Activated naive CD4-positive, alpha-beta T cell treated with anti-CD3 and anti-CD28 coated beads, Interleukin-2, amount 50 U/mL, for 72 hours (primary cell): ENCODE measurements around the gene ZDHHC9. TPM values are rescaled to one million over a fixed set of nuclear protein-coding genes. Genes with fewer than 3 reads are reported as not detected.

ENCODE experiments used
- ATAC-seq, 2 donors: fragments of 150-1000 bp; cut with Tn5 transposase; 2 replicates each; pipeline ENCODE4 v1.10.0; 2021; ENCODE audit warnings: mild to moderate bottlenecking in 2 of 2, moderate library complexity in 2 of 2
- DNase-seq, 2 donors: peaks; one replicate each; pipeline ENCODE4 v3.0.0; 2021 to 2022; ENCODE audit warnings: low spot score in 2 of 2
- H3K27ac Mint-ChIP-seq, 2 donors: one replicate each; pipeline ENCODE4 v1.8.0; 2022; ENCODE audit warnings: mild to moderate bottlenecking in 2 of 2, mixed read lengths in 2 of 2
- H3K36me3 Mint-ChIP-seq, 2 donors: one replicate each; pipeline ENCODE4 v1.8.0; 2022; ENCODE audit warnings: mixed read lengths in 2 of 2
- H3K9me3 Mint-ChIP-seq, 2 donors: one replicate each; pipeline ENCODE4 v1.8.0; 2022; ENCODE audit warnings: mixed read lengths in 2 of 2
- total RNA-seq, 2 donors: library from RNA; stranded (reverse); gene quantifications; one replicate each; pipeline ENCODE4 v1.2.3, GENCODE V29; 2022

The ZDHHC9 gene
- total RNA-seq, 2 donors from 2014 or later = 5.8 to 18.5 TPM

- ATAC-seq = peak; percentile 26 to 45
- Mint-ChIP-seq H3K9me3 (no peaks in the 10 kb centered on the region), H3K36me3 (no peaks in the 10 kb centered on the region), H3K27ac (peak overlapping the region; percentile 60 to 63)
- no peak for DNase-seq
Measured at GRCh38 chrX:129760155-129760554, 83.5 kb downstream of the ZDHHC9 start.

- ATAC-seq (peak; percentile 89 to 91), DNase-seq (peak in 1 of 2 donors; percentile 71)
- Mint-ChIP-seq H3K36me3 (no peaks in the 10 kb centered on the region), H3K9me3 (no peaks in the 10 kb centered on the region), H3K27ac (peak overlapping the region in 1 of 2 donors; percentile 63)
Measured at GRCh38 chrX:129759576-129760061, 84.1 kb downstream of the ZDHHC9 start.

GRCh38 chrX:129755779-129756650 is 87.7 kb downstream of the ZDHHC9 start:
- no peak overlapping the region for H3K27ac Mint-ChIP-seq
- H3K9me3 Mint-ChIP-seq = no peaks in the 10 kb centered on the region
- no peaks in the 10 kb centered on the region for H3K36me3 Mint-ChIP-seq
- peak in 1 of 2 donors; percentile 27 for ATAC-seq
- DNase-seq = no peak

- H3K36me3 Mint-ChIP-seq = no peaks in the 10 kb centered on the region
- ATAC-seq (no peak), DNase-seq (no peak)
- no peaks in the 10 kb centered on the region for H3K9me3 Mint-ChIP-seq
- H3K27ac Mint-ChIP-seq = no peak overlapping the region
Measured at GRCh38 chrX:129754056-129755024, 89.3 kb downstream of the ZDHHC9 start.

Other genes starting within 250 kb of the ZDHHC9 start
- gene APLN, start 188.9 kb downstream of the ZDHHC9 start, total RNA-seq = 1 to 10 TPM in 1 of 2 donors, not detected in 1; 2.0 TPM
- under 1 TPM in 1 of 2 donors, not detected in 1; 0.21 TPM for gene XPNPEP2, start 104.9 kb downstream of the ZDHHC9 start, total RNA-seq
- 100 to 1,000 TPM in 1 of 2 donors, 10 to 100 TPM in 1; 82.7 to 114 TPM for gene SASH3, start 63.9 kb downstream of the ZDHHC9 start, total RNA-seq
- 10 to 100 TPM; 17.4 to 29.3 TPM for gene UTP14A, start 62.3 kb upstream of the ZDHHC9 start, total RNA-seq
- 10 to 100 TPM in 1 of 2 donors, 1 to 10 TPM in 1; 5.9 to 10.0 TPM for gene BCORL1, start 138.7 kb upstream of the ZDHHC9 start, total RNA-seq